Brain microvascular endothelial cell (primary cell): ENCODE measurements around the gene STK39.

Experiments
- DNase-seq: peaks from one replicate; pipeline ENCODE4 v3.0.0-alpha.2; 2020
- H3K27ac ChIP-seq: fragments of 250-450 bp; sonication (Bioruptor Pico); 2 replicates; pipeline ENCODE4 v1.5.1; 2020; ENCODE audit warnings: mild to moderate bottlenecking, moderate library complexity
- H3K27me3 ChIP-seq: fragments of 250-450 bp; sonication (Bioruptor Pico); replicated peaks from 2 replicates; pipeline ENCODE4 v1.5.1; 2020; ENCODE audit warnings: mild to moderate bottlenecking
- H3K36me3 ChIP-seq: fragments of 250-450 bp; sonication (Bioruptor Pico); replicated peaks from 2 replicates; pipeline ENCODE4 v1.5.1; 2020; ENCODE audit warnings: mild to moderate bottlenecking
- H3K4me3 ChIP-seq: 2 replicates; pipeline ENCODE4 v1.5.1; 2011; ENCODE audit warnings: low read depth, mild to moderate bottlenecking, control low read depth, low read length, moderate library complexity
- CTCF ChIP-seq: IDR thresholded peaks from 2 replicates; pipeline ENCODE4 v1.5.1; 2011; ENCODE audit warnings: low read depth, mild to moderate bottlenecking, moderate library complexity, low read length, control low read depth, inconsistent platforms; ENCODE audit errors: missing control alignments
- in situ Hi-C: cut with HindIII; loops from 2 replicates; pipeline ENCODE4 v1.10.0; 2017; ENCODE audit warnings: low sequenced_read_pairs, low pct_ligation_motif_present

STK39 gene

DNA sequence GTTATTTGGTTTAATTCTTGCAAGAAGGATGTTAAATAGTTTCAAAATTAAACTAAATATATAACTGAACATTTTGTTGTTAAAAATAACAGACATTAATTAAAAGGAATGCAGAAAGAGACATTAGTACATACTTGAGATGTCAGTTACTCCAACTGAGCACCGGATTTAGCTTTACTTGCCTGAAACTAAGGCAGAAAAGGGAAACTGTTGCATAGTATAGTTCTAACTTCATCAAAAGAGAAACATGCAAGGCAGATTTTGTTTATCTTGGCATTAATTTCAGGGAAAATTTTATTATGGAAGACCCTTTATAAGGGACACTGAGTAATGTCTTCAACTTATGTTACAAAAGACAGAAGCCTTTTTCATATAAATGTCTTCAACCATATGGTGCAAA lies 218.3 kb downstream of the STK39 start:
- no peak for TF ChIP-seq CTCF
- Histone ChIP-seq H3K36me3 (no peaks in the 10 kb centered on the region), H3K27me3 (no peaks in the 10 kb centered on the region), H3K27ac (no peak overlapping the region), H3K4me3 (no peak overlapping the region)
- in situ Hi-C loops, result no loop called here
- no peak for DNase-seq

DNA sequence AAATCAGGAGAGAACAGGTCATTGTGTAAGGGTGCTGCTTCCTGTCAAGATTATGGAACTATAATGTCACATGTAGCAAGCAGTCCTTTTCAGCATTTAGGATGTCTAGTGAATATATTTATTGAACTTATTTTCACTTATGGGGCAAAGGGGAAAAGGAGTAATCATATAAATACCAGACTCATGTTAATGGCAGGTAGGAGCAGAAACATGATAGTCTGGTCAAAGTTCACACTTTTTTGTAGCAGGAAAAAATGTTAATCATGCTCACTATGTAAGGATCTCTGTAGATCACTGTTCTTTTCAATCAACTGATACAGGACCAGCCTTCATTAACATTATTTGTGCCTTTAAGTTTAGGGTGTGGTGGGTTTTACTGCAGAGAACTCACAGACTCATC lies 219.0 kb downstream of the STK39 start:
- in situ Hi-C loops, result no loop called here
- no peak overlapping the region for H3K27ac ChIP-seq
- no peak overlapping the region for H3K4me3 ChIP-seq
- H3K27me3 ChIP-seq, result no peaks in the 10 kb centered on the region
- H3K36me3 ChIP-seq, result no peaks in the 10 kb centered on the region
- no peak for DNase-seq
- no peak for TF ChIP-seq CTCF

- DNase-seq, result no peak
- in situ Hi-C loops, result no loop called here
- Histone ChIP-seq H3K36me3 (no peaks in the 10 kb centered on the region), H3K27me3 (no peaks in the 10 kb centered on the region), H3K4me3 (no peak overlapping the region), H3K27ac (no peak overlapping the region)
- TF ChIP-seq CTCF, result no peak
These were observed 221.8 kb downstream of the STK39 start for GRCh38 chr2:168025487-168026202.

DNA sequence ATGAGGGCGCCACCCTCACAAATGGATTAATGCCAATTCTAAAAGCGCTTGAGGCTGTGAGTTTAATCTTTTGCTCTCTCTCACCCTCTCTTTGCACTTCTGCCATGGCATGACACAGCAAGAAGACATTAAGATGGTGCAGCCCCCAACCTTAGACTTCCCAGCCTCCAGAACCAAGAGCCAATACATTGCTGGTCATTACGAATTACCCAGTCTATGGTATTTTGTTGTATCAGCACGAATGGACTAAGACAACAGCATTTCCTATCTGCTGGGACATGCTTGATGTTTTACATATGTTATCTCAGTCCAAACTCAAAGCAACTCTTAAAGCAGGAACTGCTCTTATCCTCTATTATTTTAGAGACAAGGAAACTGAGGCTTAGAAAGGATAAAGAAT lies 222.9 kb downstream of the STK39 start:
- TF ChIP-seq CTCF, result no peak
- no peak overlapping the region for H3K4me3 ChIP-seq
- H3K27ac ChIP-seq, result no peak overlapping the region
- in situ Hi-C loops, result no loop called here
- DNase-seq, result no peak
- H3K36me3 ChIP-seq, result no peaks in the 10 kb centered on the region
- H3K27me3 ChIP-seq, result no peaks in the 10 kb centered on the region

GRCh38 chr2:168021800-168022587 lies 225.4 kb downstream of the STK39 start:
- H3K27ac ChIP-seq, result no peak overlapping the region
- H3K36me3 ChIP-seq, result no peaks in the 10 kb centered on the region
- no peaks in the 10 kb centered on the region for H3K27me3 ChIP-seq
- in situ Hi-C loops, result no loop called here
- DNase-seq, result no peak
- H3K4me3 ChIP-seq, result no peak overlapping the region
- no peak for TF ChIP-seq CTCF
